C4-2B (cell line): ENCODE measurements around the gene RANBP17.

Source experiments
- ZFX ChIP-seq: fragments of 450-650 bp; IDR thresholded peaks from 2 replicates; pipeline ENCODE4 v1.6.1; 2017
- TF ChIP-seq, protein P1 (sequence below): fragments of 450-650 bp; conservative IDR thresholded peaks from 2 replicates; pipeline ENCODE4 v1.5.1; 2017; ENCODE audit warnings: mild to moderate bottlenecking

DNA sequence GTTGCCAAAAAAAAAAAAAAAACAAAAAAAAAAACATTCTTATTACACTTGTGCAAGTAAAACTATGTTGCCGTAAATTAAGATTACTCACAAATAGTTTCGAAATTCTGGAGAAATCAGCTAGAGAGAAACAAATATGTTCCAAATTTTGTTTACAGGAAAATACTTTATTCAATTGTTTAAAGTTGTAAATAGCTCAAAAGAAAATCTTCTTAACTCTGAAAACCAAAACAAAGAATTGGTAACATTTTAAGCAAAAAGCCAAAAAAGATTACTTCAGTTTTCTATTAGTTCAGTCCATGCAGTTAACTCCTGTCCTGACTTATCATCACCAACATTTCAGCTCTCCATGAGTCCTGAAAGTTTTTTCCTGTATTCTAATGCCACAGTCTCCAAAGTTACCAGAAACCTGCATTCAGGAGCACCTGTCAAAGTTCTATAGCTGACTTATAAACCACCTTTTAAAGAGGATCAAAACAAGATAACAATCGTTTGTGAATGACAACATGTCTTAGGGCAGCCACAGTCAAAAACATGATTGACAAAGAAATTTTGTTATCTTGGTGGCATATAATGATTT lies 194.1 kb downstream of the RANBP17 start:
- TF ChIP-seq, protein P1, sequence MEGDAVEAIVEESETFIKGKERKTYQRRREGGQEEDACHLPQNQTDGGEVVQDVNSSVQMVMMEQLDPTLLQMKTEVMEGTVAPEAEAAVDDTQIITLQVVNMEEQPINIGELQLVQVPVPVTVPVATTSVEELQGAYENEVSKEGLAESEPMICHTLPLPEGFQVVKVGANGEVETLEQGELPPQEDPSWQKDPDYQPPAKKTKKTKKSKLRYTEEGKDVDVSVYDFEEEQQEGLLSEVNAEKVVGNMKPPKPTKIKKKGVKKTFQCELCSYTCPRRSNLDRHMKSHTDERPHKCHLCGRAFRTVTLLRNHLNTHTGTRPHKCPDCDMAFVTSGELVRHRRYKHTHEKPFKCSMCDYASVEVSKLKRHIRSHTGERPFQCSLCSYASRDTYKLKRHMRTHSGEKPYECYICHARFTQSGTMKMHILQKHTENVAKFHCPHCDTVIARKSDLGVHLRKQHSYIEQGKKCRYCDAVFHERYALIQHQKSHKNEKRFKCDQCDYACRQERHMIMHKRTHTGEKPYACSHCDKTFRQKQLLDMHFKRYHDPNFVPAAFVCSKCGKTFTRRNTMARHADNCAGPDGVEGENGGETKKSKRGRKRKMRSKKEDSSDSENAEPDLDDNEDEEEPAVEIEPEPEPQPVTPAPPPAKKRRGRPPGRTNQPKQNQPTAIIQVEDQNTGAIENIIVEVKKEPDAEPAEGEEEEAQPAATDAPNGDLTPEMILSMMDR = no peak
- TF ChIP-seq ZFX = no peak
